ENCODE measurements around the gene KIF26B. TPM values are rescaled to one million over a fixed set of nuclear protein-coding genes. Genes with fewer than 3 reads are reported as not detected.

The KIF26B gene
- total RNA-seq, 6 experiments from 2014 or later, result 0.31 to 0.55 (median 0.35) TPM

DNA sequence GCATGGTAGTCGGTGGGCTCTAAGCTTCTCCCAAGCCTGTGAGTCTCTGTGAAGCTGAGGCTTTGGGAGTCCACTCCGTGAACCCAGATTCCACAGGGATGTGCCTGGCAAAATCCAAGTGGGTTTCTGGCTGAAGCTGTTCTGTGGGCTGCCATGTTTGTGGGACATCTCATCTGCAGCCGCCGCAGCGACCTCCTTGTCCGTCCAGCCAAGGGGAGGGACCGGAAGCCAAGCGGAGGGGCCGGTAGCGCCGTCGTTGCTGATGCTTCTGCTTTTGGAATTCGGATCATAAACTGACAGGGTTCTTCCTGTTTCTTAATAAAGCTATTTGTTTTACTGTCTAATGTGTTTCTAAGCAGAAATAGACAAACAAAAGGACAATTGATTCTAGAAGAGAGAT, 13.3 kb downstream of the KIF26B start:
- DNase-seq, result peak in 1 of 3 donors; percentile 48
- Histone ChIP-seq H3K27ac (no peak overlapping the region), H3K9me3 (no peaks in the 10 kb centered on the region), H3K4me3 (no peak overlapping the region), H3K36me3 (no peaks in the 10 kb centered on the region), H3K4me1 (no peaks in the 10 kb centered on the region), H3K27me3 (no peaks in the 10 kb centered on the region)
- WGBS (ENCODE audit: insufficient coverage, low coverage, low lambda C conversion rate, missing lambda C conversion rate), result 65% methylated on average over 12 of the region's 13 CpGs
- TF ChIP-seq, protein P1, sequence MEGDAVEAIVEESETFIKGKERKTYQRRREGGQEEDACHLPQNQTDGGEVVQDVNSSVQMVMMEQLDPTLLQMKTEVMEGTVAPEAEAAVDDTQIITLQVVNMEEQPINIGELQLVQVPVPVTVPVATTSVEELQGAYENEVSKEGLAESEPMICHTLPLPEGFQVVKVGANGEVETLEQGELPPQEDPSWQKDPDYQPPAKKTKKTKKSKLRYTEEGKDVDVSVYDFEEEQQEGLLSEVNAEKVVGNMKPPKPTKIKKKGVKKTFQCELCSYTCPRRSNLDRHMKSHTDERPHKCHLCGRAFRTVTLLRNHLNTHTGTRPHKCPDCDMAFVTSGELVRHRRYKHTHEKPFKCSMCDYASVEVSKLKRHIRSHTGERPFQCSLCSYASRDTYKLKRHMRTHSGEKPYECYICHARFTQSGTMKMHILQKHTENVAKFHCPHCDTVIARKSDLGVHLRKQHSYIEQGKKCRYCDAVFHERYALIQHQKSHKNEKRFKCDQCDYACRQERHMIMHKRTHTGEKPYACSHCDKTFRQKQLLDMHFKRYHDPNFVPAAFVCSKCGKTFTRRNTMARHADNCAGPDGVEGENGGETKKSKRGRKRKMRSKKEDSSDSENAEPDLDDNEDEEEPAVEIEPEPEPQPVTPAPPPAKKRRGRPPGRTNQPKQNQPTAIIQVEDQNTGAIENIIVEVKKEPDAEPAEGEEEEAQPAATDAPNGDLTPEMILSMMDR (IDR thresholded peaks at IDR 0.05), result no peak
- no peak for TF ChIP-seq POLR2A (IDR thresholded peaks at IDR 0.05)
- peak; percentile 61 to 77 (median 69) for ATAC-seq
- intact Hi-C loops (cut with DNase I), result loop anchor here in 1 of 2 donors (10.0 kb wide), 1 partner anchor 217 kb away; no protein-coding TSS in a partner anchor

DNA sequence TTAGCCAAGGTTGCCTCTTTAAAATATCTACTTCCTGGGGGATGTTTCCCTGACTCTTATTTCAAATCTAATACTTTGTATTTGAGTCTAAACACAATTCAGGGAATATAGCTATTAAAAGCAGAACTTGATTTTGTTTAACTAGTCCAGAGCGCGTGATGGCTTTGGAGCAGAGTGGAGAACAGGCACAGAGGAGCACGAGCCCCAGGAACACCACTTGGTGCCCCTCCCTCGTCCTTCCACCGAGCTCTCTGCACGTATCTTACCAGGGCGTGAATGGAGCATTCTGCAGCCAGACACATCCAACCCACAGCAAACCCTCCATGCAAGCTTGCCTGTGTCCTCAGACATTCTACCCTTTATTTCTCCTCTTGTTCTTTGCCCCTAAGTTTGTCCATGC, 14.1 kb downstream of the KIF26B start:
- no peak overlapping the region for H3K4me3 ChIP-seq
- no peaks in the 10 kb centered on the region for H3K9me3 ChIP-seq
- 87% methylated on average over 6 of the region's 7 CpGs for WGBS (ENCODE audit: insufficient coverage, low coverage, low lambda C conversion rate, missing lambda C conversion rate)
- DNase-seq (no peak), ATAC-seq (no peak)
- H3K4me1 ChIP-seq, result no peaks in the 10 kb centered on the region
- H3K27me3 ChIP-seq, result no peaks in the 10 kb centered on the region
- no peaks in the 10 kb centered on the region for H3K36me3 ChIP-seq
- H3K27ac ChIP-seq, result no peak overlapping the region
- intact Hi-C loops (cut with DNase I), result loop anchor here in 1 of 2 donors (10.0 kb wide), 1 partner anchor 216 kb away; no protein-coding TSS in a partner anchor
- TF ChIP-seq POLR2A (IDR thresholded peaks at IDR 0.05), result no peak
- TF ChIP-seq, protein P1 (IDR thresholded peaks at IDR 0.05), result no peak

DNA sequence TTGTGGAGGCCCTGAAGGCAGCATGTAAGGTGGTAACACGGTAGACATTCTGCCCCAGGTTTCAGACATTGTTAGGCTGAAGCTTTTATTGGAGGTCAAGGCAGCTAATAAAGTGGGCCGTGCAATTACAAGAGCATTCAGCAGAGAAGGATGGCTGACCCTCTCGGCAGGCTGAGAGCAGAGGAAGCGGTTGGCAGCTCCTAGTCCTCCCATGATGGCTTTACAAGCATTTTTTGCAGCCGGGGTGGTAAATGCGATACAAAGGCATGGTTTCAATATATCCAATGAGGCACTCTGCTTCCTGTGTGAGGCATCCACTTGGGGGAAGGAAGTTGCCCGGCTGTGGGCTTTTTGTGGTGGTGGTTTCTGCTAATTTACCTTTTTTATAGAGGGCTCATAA, 14.6 kb downstream of the KIF26B start:
- TF ChIP-seq, protein P1 (IDR thresholded peaks at IDR 0.05), result no peak
- no peak for TF ChIP-seq POLR2A (IDR thresholded peaks at IDR 0.05)
- no peak overlapping the region for H3K4me3 ChIP-seq
- H3K27ac ChIP-seq, result no peak overlapping the region
- H3K9me3 ChIP-seq, result no peaks in the 10 kb centered on the region
- H3K36me3 ChIP-seq, result no peaks in the 10 kb centered on the region
- DNase-seq (no peak), ATAC-seq (no peak)
- H3K27me3 ChIP-seq, result no peaks in the 10 kb centered on the region
- 38% methylated on average over 3 of the region's 7 CpGs for WGBS (ENCODE audit: insufficient coverage, low coverage, low lambda C conversion rate, missing lambda C conversion rate)
- intact Hi-C loops (cut with DNase I), result loop anchor here in 1 of 2 donors (10.0 kb wide), 1 partner anchor 215 kb away; no protein-coding TSS in a partner anchor
- H3K4me1 ChIP-seq, result no peaks in the 10 kb centered on the region

DNA sequence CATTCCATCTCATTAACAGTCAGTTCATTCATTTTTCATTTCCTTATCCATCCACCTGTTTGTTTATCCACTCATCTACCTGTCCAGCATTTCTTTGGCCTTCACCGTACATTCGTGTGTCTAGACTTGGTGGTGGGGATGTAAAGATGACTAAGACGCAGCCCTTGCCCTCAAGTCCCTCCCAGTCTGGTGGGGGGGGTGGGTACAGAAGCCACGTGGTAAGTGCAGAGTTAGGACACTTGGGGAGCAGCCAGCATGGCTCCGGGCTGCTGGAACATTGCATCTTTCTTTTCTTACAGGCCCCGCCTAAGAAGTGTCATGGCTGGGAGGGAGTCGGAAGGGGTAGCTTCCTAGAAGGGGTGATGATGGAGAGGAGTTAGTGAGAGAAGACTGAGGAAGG, 17.2 kb downstream of the KIF26B start:
- Histone ChIP-seq H3K27ac (no peak overlapping the region), H3K9me3 (no peaks in the 10 kb centered on the region), H3K27me3 (no peaks in the 10 kb centered on the region), H3K4me1 (no peaks in the 10 kb centered on the region), H3K4me3 (no peak overlapping the region), H3K36me3 (no peaks in the 10 kb centered on the region)
- no peak for ATAC-seq
- intact Hi-C loops (cut with DNase I), result no loop called here
- TF ChIP-seq POLR2A (IDR thresholded peaks at IDR 0.05), result no peak
- TF ChIP-seq, protein P1 (IDR thresholded peaks at IDR 0.05), result no peak
- 59% methylated on average over 7 of the region's 7 CpGs for WGBS (ENCODE audit: insufficient coverage, low coverage, low lambda C conversion rate, missing lambda C conversion rate)
- DNase-seq, result no peak

DNA sequence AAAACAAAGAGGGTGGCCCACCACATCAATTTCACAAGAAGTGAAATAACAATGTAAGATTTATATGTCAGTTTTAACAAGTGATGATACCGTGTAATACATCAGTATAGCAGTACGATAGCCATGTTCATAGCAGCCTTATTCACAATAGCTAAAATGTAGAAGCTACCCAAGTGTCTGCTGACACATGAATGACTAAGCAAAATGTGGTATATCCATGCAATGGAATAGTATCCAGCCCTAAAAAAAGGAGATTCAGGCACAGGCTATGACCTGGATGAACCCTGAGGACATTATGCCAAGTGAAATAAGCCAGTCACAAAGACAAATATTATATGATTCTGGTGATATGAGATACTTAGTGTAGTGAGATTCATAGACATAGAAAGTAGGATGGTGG, 18.0 kb downstream of the KIF26B start:
- 95% methylated on average over 2 of the region's 2 CpGs for WGBS (ENCODE audit: insufficient coverage, low coverage, low lambda C conversion rate, missing lambda C conversion rate)
- intact Hi-C loops (cut with DNase I), result no loop called here
- no peak overlapping the region for H3K27ac ChIP-seq
- ATAC-seq, result no peak
- no peak for TF ChIP-seq POLR2A (IDR thresholded peaks at IDR 0.05)
- TF ChIP-seq, protein P1 (IDR thresholded peaks at IDR 0.05), result no peak
- H3K36me3 ChIP-seq, result no peaks in the 10 kb centered on the region
- DNase-seq, result no peak
- H3K4me1 ChIP-seq, result no peaks in the 10 kb centered on the region
- no peak overlapping the region for H3K4me3 ChIP-seq
- no peaks in the 10 kb centered on the region for H3K9me3 ChIP-seq
- H3K27me3 ChIP-seq, result no peaks in the 10 kb centered on the region
